ENCODE data around the gene HOXC10. TPM values are rescaled to one million over a fixed set of nuclear protein-coding genes. Genes with fewer than 3 reads are reported as not detected.

Gene HOXC10
- total RNA-seq, 2 donors from 2014 or later: not detected

DNA sequence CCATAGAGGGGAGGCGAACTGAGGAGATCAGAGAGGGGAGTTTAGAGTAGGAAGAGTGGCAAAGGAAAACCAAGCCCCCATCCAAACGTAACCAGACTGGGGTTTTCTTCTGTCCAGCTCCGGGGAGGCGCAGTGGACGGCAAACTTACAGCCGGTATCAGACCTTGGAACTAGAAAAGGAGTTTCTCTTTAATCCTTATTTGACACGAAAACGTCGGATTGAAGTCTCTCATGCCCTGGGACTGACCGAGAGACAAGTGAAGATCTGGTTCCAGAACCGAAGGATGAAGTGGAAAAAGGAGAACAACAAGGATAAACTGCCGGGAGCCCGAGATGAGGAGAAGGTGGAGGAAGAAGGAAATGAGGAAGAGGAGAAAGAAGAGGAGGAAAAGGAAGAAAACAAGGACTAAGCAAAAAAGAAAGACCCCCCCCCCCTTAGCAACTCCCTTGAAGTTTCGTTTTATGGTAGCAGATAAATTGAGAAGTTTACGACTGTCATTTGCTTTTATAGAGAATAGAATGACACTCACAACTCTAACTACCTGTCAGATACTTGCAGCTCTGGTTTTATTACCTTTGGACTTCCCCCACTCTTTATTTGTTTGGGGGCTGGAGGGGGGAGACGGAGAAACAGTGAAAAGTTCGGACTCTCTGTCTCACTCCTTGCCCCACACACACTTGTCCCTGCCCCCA, 26.2 kb downstream of the HOXC10 start:
- TF ChIP-seq, protein P1, sequence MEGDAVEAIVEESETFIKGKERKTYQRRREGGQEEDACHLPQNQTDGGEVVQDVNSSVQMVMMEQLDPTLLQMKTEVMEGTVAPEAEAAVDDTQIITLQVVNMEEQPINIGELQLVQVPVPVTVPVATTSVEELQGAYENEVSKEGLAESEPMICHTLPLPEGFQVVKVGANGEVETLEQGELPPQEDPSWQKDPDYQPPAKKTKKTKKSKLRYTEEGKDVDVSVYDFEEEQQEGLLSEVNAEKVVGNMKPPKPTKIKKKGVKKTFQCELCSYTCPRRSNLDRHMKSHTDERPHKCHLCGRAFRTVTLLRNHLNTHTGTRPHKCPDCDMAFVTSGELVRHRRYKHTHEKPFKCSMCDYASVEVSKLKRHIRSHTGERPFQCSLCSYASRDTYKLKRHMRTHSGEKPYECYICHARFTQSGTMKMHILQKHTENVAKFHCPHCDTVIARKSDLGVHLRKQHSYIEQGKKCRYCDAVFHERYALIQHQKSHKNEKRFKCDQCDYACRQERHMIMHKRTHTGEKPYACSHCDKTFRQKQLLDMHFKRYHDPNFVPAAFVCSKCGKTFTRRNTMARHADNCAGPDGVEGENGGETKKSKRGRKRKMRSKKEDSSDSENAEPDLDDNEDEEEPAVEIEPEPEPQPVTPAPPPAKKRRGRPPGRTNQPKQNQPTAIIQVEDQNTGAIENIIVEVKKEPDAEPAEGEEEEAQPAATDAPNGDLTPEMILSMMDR (IDR thresholded peaks at IDR 0.05): no peak
- Histone ChIP-seq H3K9me3 (no peaks in the 10 kb centered on the region), H3K4me1 (peaks cover 0 to 24% of the 10 kb centered on the region in 2 donors), H3K27ac (no peak overlapping the region), H3K36me3 (no peaks in the 10 kb centered on the region), H3K27me3 (peaks cover 50 to 76% of the 10 kb centered on the region in 2 donors), H3K4me3 (no peak overlapping the region)
- DNase-seq (ENCODE audit: low spot score): no peak

DNA sequence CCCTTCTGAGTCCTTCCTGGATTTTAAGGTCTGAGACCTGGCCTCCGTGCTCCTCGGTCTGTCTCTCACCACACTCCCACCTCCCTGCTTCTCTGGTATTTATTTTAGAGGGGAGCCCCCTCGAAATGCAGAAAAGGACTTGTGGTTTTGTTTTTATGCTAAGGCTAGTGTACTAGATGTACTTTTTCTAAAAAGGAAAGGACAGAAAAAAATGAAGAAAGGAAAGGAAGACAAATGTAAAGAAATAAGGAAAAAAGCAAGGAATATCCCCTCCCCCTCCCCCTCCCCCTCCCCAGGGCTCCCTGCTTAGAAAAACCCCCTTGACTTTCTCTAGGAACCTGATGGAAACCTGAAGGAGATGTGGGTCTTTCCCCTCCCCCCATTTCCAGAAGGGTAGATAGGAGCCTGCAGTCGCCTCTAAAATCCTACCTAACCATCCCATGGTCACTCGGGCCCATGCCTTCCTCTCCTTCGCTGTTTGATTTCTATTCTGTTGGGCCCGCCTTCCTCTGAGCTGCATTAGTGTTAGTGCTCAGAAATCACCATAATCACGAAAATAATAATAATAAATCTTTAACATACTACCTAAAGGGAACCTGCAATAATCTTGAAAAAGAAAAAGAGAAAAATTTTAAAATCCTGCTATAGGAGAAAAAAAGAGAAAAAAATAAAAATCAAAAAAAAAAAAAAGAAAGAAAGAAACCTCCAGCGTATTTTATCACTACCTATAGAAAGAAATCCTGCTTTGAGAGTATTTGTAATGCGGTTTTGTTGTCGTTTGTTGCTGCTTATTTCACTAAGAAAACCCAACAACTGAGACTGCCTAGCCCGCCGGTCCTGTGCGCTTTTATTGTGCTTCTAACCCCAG, 27.0 kb downstream of the HOXC10 start:
- no peaks in the 10 kb centered on the region for H3K9me3 ChIP-seq
- peaks cover 0 to 23% of the 10 kb centered on the region in 2 donors for H3K4me1 ChIP-seq
- no peak overlapping the region for H3K27ac ChIP-seq
- TF ChIP-seq, protein P1 (IDR thresholded peaks at IDR 0.05): no peak
- no peaks in the 10 kb centered on the region for H3K36me3 ChIP-seq
- no peak overlapping the region for H3K4me3 ChIP-seq
- peaks cover 45 to 76% of the 10 kb centered on the region in 2 donors for H3K27me3 ChIP-seq
- no peak for DNase-seq (ENCODE audit: low spot score)

DNA sequence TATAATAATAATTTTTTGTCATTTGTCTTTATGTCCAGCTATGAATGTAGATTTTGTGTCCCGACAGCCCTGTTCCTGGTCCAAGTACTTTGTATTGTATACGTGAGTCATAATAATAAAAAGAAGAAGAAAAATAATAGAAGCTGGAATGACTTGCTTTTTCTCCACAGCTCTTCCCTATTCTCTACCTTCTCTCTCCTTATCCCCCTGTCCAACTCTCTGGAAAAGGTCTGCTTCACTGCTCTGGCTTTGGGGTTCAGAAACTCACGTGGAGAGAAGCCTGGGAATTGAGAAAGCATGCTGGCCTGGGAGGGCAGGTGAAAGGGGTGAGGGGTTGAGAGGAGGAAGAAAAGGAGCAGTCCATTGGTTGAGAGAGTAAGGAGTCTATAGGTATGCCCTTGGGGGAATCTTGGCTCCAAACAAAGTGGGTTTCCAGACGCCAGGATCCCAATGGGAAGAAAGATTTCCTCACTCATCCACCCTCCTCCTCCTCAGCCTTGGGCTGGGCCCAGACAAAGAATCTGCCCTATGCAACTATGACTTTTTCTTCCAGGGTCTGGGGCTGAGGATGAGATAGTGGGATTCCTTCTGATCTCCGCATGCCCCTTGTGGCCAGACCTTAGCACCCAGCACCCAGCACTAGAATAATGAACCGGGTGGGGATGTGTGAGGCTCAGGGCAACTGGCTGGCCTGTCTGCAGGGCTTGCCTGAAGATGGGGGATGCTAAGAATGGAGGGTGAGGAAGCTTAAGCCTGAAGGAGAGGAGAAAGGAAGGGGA, 27.9 kb downstream of the HOXC10 start:
- Histone ChIP-seq H3K27me3 (peaks cover 42 to 75% of the 10 kb centered on the region in 2 donors), H3K4me1 (peaks cover 0 to 33% of the 10 kb centered on the region in 2 donors)
- TF ChIP-seq, protein P1 (IDR thresholded peaks at IDR 0.05): no peak

DNA sequence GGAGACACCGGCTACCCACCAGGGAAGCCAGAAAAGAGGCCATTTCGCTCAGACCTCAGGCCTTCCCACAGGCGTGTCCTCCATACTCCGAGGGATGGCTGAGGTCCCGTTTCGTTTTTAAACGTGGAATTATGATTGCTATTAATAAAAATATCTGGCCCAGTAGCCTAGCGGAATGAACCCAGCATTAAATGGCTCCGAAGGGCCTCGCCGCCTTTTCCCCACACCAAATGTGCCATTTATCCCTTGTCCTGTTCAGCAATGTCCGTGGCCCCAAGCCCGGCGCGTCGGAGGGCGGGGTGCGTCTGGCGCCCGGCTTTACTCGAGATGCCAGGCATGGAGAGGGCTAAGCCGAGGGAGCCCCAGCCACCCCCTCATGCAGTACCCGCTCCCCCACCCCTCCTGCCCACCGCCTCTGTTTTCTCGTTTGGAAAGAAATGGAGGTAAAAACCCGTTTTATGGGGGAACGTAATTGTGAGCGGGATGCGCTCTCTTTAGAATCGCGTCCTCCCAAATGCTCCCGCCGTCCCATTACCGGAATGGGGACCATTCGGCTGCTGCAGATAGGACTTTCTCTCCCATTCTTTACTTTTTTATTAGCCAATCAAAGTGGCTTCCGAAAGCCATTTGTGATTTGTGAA, 29.6 kb downstream of the HOXC10 start:
- Histone ChIP-seq H3K27me3 (peaks cover 33 to 66% of the 10 kb centered on the region in 2 donors), H3K9me3 (no peaks in the 10 kb centered on the region), H3K4me3 (no peak overlapping the region), H3K4me1 (peaks cover 0 to 40% of the 10 kb centered on the region in 2 donors), H3K27ac (no peak overlapping the region), H3K36me3 (no peaks in the 10 kb centered on the region)
- no peak for DNase-seq (ENCODE audit: low spot score)
- TF ChIP-seq, protein P1 (IDR thresholded peaks at IDR 0.05): no peak

More for the DNA sequence above, 27.9 kb downstream of the HOXC10 start:
- no peak overlapping the region for H3K4me3 ChIP-seq
- H3K9me3 ChIP-seq: no peaks in the 10 kb centered on the region
- DNase-seq (ENCODE audit: low spot score): no peak
- H3K27ac ChIP-seq: no peak overlapping the region
- no peaks in the 10 kb centered on the region for H3K36me3 ChIP-seq

Data from right atrium auricular region (tissue), 2 donors.